ENCODE data around the gene DDX50.

DDX50 gene

DNA sequence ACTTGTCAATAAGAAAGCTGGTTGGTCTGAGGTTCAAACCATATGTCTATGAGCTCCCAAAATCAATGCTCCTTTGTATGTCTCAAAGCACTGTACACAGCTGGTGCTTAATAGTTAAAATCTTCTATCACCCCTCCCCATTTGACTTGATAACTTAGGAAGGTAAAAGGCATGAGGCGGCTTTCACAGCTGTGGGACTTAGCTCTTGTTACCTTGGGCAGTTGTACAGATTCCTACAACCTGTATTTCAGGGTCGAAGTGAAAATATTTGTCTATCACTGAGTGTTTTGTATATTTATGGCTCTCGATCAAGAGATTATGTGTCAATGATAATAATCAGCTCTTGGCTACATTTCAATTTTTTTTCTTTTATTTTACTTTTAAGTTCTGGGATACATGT is 86.5 kb downstream of the DDX50 start:
- DNase-seq (ENCODE audit: low spot score) = no peak

DNA sequence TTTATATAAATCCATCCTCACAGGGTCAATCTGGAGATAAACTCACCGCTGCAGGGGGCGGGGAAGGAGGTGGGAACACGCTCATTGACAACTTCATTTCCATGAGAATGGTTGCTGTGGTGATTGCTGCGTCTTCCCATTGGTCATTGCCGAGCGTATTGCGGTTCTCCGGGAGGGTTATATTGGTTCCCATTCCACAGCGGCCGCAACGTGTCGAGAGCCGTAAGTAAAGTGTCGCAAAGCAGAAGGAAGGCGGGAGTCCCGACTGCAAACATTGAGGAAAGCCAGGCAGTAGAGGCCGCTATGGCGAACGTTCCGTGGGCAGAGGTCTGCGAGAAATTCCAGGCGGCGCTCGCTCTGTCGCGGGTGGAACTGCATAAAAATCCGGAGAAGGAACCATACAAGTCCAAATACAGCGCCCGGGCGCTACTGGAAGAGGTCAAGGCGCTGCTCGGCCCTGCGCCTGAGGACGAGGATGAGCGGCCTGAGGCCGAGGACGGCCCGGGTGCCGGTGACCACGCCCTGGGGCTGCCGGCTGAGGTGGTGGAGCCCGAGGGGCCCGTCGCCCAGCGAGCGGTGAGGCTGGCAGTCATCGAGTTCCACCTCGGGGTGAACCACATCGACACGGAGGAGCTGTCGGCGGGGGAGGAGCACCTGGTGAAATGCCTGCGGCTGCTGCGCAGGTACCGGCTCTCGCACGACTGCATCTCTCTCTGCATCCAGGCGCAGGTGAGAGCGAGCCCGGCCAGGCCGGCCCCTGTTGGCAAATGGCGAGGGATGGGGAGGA is 87.6 kb downstream of the DDX50 start, which contains the start of gene KIFBP:
KIFBP (plus strand) TSS at position 274 of the 787 bp plus-strand sequence; CDS start at position 304, 30 bp downstream.
- peak; percentile 98 for DNase-seq (ENCODE audit: low spot score)

DNA sequence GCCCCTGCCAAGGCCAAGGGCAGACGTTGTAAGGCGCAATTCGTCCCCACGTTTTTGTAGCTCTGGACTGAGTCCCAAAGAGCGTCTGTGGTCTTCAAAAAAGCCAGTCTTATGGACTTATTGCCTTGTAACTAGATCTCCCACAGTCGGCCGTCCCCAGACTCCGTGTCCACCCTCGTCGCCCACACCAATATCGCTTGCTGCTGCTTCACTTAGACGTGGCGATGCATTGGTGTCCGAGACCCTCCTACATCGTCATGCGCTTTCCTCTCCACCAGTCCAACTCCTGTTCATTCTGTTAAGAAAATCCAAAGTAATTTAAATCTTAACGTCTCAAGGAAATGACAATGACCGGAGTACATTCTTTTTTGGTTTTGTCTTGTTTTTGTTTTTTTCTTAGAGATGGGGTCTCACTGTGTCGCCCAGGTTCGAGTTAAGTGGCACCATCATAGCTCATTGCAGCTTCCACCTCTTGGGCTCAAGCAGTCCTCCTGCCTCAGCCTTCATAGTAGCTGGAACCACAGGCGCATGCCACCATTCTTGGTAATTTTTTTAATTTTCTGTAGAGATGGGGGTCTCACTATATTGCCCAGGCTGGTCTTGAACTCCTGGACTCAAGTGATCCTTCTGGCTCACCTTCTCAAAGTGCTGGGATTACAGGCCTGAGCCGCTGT is 88.3 kb downstream of the DDX50 start:
- no peak for DNase-seq (ENCODE audit: low spot score)

DNA sequence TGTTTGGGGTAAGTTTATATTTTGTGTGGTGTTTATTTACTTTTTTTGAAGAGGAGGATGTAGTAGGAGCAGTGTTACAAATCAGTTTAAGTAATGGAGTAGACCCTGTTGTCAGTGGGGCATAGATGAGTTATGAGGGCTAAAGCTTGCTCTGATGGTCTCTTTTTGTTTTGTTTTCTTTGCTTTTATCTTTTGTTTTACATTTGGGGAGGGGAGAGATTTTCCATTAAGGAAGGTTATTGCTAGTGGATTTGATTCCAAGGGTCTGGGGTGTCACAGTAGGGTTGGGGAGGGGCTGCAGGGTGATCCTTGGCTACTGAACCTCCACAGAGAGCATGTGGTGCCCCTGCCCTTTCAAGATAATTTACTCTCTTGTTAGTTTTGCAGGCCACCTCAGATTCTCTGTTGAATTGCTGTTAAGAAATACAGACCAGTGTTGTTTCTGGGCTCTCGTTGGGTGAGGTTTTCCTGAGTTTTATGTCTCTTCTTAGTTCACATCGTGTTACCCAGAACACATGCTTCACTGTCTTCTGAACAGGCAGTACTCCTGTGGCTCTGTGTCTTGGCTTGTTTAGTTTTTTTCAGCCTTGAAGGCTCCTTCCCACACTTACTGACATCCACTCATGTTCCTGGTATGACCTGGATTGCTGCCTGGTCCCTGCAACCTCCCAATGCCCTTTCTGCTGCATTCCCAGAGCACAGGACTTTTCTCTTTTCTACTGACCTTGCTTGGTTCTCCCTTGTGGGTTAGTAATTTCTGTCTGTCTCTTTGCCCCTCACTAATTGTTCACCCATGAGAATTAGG is 91.7 kb downstream of the DDX50 start:
- DNase-seq (ENCODE audit: low spot score) = peak; percentile 55
